Measurements from ENCODE around the gene CTIF. TPM values are rescaled to one million over a fixed set of nuclear protein-coding genes. Genes with fewer than 3 reads are reported as not detected.

The CTIF gene
- polyA plus RNA-seq, 1 of the 3 experiments (the other 2 are of a cell fraction) = 47.2 TPM

GRCh38 chr18:48619501-48619900 lies 80.7 kb downstream of the CTIF start (continued):
- TF ChIP-seq USF1 (IDR thresholded peaks at IDR 0.05; ENCODE audit: borderline replicate concordance, low read depth) (no peak), GATA2 (CRISPR knock-in tag; IDR thresholded peaks at IDR 0.05) (no peak)
- TF ChIP-seq, protein P1, sequence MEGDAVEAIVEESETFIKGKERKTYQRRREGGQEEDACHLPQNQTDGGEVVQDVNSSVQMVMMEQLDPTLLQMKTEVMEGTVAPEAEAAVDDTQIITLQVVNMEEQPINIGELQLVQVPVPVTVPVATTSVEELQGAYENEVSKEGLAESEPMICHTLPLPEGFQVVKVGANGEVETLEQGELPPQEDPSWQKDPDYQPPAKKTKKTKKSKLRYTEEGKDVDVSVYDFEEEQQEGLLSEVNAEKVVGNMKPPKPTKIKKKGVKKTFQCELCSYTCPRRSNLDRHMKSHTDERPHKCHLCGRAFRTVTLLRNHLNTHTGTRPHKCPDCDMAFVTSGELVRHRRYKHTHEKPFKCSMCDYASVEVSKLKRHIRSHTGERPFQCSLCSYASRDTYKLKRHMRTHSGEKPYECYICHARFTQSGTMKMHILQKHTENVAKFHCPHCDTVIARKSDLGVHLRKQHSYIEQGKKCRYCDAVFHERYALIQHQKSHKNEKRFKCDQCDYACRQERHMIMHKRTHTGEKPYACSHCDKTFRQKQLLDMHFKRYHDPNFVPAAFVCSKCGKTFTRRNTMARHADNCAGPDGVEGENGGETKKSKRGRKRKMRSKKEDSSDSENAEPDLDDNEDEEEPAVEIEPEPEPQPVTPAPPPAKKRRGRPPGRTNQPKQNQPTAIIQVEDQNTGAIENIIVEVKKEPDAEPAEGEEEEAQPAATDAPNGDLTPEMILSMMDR (IDR thresholded peaks at IDR 0.05) = no peak
- TF ChIP-seq, protein P2, sequence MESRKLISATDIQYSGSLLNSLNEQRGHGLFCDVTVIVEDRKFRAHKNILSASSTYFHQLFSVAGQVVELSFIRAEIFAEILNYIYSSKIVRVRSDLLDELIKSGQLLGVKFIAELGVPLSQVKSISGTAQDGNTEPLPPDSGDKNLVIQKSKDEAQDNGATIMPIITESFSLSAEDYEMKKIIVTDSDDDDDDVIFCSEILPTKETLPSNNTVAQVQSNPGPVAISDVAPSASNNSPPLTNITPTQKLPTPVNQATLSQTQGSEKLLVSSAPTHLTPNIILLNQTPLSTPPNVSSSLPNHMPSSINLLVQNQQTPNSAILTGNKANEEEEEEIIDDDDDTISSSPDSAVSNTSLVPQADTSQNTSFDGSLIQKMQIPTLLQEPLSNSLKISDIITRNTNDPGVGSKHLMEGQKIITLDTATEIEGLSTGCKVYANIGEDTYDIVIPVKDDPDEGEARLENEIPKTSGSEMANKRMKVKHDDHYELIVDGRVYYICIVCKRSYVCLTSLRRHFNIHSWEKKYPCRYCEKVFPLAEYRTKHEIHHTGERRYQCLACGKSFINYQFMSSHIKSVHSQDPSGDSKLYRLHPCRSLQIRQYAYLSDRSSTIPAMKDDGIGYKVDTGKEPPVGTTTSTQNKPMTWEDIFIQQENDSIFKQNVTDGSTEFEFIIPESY (IDR thresholded peaks at IDR 0.05; ENCODE audit: borderline replicate concordance, low read depth) = no peak

DNA sequence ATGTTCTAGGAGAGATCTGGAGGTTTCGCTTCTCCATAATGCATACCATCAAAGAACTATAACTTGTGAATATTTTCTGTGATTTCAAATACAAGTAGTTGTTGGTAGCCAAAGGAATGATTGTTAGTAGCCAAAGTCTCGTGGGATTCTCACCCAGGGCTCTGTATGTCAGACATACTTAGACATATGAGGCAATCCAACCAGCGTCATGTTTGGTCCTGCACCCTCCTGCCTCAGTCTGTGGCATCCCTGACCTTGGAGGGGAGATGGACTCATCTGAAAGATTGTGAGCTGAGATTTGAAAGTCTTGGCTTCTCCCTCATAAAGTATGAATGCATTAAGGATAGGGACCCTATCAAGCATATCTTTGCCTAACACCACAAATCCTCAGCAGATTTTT lies 81.2 kb downstream of the CTIF start:
- Histone ChIP-seq H2AFZ (ENCODE audit: low read depth) (no peak overlapping the region), H3K79me2 (ENCODE audit: insufficient read depth) (peaks cover 60% of the 10 kb centered on the region), H3K4me3 (ENCODE audit: low read depth in 2 of 2, low read length in 1 of 2) (no peak overlapping the region), H3K9me3 (no peaks in the 10 kb centered on the region), H3K27me3 (ENCODE audit: insufficient read depth) (no peaks in the 10 kb centered on the region), H3K4me1 (ENCODE audit: control insufficient read depth in 1 of 2, insufficient read depth in 2 of 2, low read depth in 1 of 2, low read length in 1 of 2) (peaks cover 5 to 37% of the 10 kb centered on the region in 2 experiments; a peak in 3 of 4 replicates), H4K20me1 (ENCODE audit: insufficient read depth) (0 out of 2 replicates have a peak, but pooled peaks cover 7% of the 10 kb centered on the region), H3K9ac (no peak overlapping the region), H3K4me2 (no peak overlapping the region), H3K27ac (ENCODE audit: low read depth in 2 of 2, low read length in 1 of 2) (peak overlapping the region in 1 of 2 experiments; percentile 97; a peak in 2 of 4 replicates), H3F3A (replicated peaks; ENCODE audit: insufficient read depth) (peaks cover 42% of the 10 kb centered on the region), H3K9me2 (no peaks in the 10 kb centered on the region), H3K36me3 (replicated peaks in 1 of 2; ENCODE audit: control insufficient read depth in 1 of 2, insufficient read depth in 2 of 2, low read length in 1 of 2) (peaks cover 4 to 15% of the 10 kb centered on the region in 2 experiments)
- DNase-seq = no peak
- 92% methylated on average over 3 of the region's 3 CpGs for WGBS (ENCODE audit: low lambda C conversion rate)
- POLR2A ChIA-PET = no interaction called here
- CTCF ChIA-PET = interaction anchor here (0.7 to 1.5 kb wide), 3 partner anchors 44 to 145 kb away, joined by 3 to 6 read pairs (median 4); no protein-coding TSS in a partner anchor
- no peak for TF ChIP-seq RFX5 (IDR thresholded peaks at IDR 0.05; ENCODE audit: low read length)
- TF ChIP-seq FOXJ3 (CRISPR knock-in tag; IDR thresholded peaks at IDR 0.05) = no peak
- TF ChIP-seq, protein P3, sequence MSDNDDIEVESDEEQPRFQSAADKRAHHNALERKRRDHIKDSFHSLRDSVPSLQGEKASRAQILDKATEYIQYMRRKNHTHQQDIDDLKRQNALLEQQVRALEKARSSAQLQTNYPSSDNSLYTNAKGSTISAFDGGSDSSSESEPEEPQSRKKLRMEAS (IDR thresholded peaks at IDR 0.05; ENCODE audit: low read depth) = no peak
- no peak for TF ChIP-seq JUND (IDR thresholded peaks at IDR 0.05)
- no peak for TF ChIP-seq GATA2 (CRISPR knock-in tag; IDR thresholded peaks at IDR 0.05)
- TF ChIP-seq EZH2phosphoT487 (IDR thresholded peaks at IDR 0.05; ENCODE audit: borderline replicate concordance, low read depth) = no peak
- TF ChIP-seq, protein P4, sequence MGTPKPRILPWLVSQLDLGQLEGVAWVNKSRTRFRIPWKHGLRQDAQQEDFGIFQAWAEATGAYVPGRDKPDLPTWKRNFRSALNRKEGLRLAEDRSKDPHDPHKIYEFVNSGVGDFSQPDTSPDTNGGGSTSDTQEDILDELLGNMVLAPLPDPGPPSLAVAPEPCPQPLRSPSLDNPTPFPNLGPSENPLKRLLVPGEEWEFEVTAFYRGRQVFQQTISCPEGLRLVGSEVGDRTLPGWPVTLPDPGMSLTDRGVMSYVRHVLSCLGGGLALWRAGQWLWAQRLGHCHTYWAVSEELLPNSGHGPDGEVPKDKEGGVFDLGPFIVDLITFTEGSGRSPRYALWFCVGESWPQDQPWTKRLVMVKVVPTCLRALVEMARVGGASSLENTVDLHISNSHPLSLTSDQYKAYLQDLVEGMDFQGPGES (IDR thresholded peaks at IDR 0.05; ENCODE audit: low read depth, low read length) = no peak
- no peak for TF ChIP-seq TAF1 (IDR thresholded peaks at IDR 0.05; ENCODE audit: borderline replicate concordance, low read depth, low read length)
- TF ChIP-seq EP300 (IDR thresholded peaks at IDR 0.05; ENCODE audit: borderline replicate concordance in 1 of 2, low read depth in 1 of 2, low read length in 1 of 2) = no peak
- no peak for TF ChIP-seq CHD2 (IDR thresholded peaks at IDR 0.05; ENCODE audit: low read length, partially characterized antibody)
- TF ChIP-seq TEAD4 (IDR thresholded peaks at IDR 0.05; ENCODE audit: borderline replicate concordance, insufficient read depth) = no peak
- no peak for TF ChIP-seq PBX3 (IDR thresholded peaks at IDR 0.05)
- TF ChIP-seq GABPA (IDR thresholded peaks at IDR 0.05; ENCODE audit: low read depth) = no peak
- TF ChIP-seq, protein P1 (IDR thresholded peaks at IDR 0.05) = no peak
- TF ChIP-seq, protein P2 (IDR thresholded peaks at IDR 0.05; ENCODE audit: borderline replicate concordance, low read depth) = no peak

Data from SK-N-SH (cell line).